GM19324 (cell line): ENCODE results near the gene RAC2.
A peak's percentile ranks its signal among the peaks of the same experiment; 100 is the strongest.

Source experiments
- ATAC-seq: cut with Tn5 transposase; IDR thresholded peaks from one replicate; pipeline ENCODE4 v1.9.1; 2021; ENCODE audit warnings: mild to moderate bottlenecking, moderate library complexity; ENCODE audit not compliant: unreplicated experiment, low FRiP score

RAC2 gene

DNA sequence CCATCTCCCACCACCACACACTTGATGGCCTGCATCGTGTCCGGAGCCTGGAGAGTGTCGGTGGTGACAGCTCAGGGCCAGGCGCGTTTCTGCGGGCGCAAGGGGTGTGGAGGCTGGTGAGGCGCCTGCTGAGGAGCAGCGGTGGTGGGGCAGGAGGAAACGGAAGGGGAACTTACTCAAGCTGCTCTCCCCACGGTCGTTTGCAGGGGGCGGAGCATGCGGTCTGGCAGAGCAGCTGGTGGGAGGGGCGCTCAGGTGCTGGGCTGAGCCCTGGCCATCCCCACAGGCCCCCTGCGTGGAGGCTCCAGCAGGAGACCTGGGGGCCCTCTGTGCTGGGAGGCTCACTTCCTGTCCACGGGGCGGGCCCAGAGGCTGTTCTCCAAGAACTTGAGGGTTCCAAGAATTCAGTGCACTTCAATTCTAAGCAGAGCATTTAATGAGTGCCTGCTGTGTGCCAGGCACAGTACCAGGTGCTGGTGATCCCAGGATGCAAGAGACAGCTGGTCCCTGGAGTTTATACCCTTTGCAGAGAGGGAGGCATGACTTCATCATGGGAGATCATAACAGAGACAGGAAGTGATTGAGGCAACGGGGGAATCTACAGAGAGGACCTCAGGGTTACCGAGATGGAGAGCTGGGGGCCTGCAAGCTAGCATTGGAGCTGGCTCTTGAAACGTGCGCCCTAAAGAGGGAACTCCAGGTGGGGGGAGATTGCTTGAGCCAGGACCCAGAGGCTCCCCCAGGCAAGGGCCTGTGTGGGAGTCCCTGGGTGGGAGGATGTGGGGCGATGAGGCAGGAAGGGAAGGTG is at the start of gene RAC2:
TSS of gene RAC2 (minus strand) at position 156 of the 808 bp plus-strand sequence. CDS start at position 35, 121 bp downstream.
- ATAC-seq: peak; percentile 46

- ATAC-seq: no peak
These were observed 49.1 kb upstream of the RAC2 start for GRCh38 chr22:37293172-37293571.

DNA sequence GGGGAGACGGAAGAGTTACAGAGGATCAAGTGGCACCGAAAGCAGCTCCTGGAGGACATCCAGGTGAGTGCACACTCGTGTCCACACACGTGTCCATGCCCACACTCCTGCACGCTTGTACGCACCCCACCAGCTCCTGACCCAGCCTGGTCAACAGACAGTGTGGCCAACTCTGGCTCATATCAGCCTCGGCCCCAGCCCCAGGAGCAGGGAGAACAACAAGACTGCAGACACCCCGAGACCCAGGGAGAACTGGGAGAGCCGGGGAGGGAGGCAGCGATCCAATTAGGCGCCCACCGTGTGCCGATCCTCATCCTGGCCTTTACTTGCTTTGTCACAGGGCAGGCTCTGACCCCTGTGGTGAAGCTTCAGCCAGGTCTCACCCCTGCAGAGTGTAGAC is 48.6 kb upstream of the RAC2 start:
- ATAC-seq: no peak

DNA sequence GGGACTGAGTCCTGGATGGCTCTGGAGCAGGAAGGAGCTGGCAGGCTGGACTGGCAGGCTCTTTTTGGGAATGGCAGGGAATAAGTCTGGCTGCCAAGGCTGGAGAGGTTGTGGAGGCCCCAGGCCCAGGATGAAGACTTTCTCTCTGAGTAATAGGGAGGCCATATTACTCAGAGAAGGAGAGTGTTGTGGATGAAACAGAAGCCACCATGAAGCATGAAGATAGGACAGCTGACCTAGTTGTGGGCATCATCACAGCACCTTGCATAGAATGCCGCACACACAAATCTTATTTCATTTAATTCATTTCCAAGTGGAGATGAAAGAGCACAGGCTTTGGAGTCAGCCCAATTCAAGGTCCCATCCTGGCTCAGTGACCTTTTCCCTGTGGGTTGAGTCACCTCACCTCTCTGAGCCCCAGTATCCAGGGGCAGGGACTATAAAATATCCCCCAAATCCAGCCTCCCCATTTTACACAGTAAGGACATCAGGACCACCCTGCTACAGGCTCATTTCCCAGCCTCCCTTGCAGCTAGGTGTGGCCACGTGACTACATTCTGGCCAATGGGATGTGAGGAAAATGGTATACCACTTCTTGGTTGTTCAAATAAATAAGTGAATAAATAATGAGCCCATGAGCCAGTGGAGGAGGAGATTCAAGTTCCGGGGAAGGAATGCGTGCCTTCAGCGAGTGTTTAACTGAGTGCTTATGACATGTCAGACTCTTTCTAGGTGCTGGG is 47.7 kb upstream of the RAC2 start:
- ATAC-seq: no peak

DNA sequence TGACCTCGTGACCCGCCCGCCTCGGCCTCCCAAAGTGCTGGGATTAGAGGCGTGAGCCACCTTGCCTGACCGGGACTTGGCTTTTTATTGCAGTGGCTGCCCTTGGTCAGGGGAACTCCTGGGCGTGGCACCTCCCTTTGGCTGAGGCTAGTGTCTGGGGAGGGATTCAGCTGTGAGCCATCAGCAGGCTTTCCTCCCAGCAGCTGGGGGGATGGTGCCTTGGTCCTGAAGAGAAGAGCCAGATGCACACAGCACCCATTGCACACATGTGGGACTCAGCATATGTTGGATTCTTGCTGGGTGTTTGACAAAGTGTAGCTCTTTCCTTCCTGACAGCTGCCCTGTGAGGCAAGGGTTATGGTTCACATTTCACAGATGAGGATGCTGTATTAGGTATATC is 46.7 kb upstream of the RAC2 start:
- ATAC-seq: no peak

DNA sequence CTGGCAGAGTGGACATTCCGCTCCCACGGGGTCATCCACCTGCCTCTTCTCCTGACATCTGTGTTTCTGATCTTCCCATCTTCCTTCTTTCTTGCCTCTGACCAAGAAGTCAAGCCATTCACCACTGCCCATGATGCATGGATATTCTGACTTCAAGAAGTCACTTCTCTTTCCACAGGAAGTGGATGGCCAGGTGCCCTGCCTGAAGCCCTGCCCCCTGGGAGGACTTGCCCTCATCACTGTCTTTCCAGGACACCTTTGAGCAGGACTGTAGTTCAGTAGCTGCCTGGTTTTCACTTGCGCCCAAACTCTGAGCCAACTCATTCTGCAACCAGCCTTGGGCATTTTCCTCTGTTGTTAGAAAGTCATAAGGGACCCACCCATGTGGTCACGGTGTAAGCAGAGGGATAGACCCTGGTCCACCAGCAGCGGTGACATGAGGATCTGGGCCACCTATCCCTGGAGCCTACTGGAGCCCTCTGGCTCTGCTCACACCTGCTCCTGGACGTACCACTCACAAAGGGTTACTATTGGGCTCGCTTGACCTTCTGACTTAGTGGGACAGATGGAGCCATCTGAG is 45.2 kb upstream of the RAC2 start:
- no peak for ATAC-seq

DNA sequence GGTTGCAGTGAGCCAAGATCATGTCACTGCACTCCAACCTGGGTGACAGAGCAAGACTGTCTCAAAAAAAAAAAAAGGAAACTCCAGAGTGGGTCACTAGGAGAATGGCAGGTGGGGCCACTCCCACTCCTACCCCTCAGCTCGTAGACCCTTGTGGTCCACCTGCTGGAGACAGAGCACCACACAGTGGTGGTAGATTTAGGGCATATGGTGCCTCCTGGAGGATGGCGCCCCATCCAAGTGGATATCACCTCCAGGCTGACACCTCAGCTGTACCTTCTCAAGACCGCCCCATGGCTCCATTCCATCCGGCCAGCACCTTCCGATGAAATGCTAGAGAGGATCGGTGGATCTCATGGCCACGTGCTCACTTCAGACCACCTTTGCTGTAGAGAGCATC is 44.5 kb upstream of the RAC2 start:
- no peak for ATAC-seq

DNA sequence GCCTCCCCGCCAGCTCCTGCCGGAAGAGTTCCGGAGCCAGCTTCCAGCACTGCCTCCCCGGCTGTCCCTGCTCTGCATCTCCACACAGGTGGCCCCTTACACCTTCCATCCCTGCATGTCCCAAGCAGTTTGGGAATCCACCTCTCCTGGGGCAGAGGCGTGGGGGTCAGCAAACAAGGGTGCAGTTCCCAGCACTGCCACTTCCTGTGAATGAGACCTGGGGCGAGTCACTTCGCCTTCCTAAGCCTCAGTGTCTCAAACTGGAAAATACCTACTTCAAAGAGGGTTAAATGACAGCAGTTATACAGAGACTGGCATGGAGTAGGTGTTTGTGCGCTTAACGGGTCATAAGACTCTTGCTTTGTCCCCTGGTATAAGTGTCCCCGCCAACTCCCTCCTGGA is 43.5 kb upstream of the RAC2 start:
- no peak for ATAC-seq

DNA sequence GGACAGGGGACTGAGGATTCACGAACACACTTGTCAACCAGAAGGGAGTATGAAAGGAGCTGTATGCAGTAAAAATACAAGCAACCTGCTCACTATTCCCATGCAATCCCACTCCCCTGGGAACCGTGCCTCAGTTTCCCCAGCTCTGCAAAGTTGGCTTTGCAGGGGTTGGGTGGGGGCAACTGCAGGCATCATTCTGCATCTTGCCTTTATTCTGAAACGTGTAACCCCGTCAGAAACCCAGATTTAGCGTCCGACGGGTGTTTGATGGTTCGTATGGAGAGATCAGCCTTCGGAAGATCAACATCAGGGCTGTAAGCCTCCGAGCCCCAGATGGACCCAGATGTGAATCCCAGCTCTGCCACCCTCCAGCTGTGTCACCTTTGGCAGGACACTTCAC is 41.9 kb upstream of the RAC2 start:
- no peak for ATAC-seq

GRCh38 chr22:37284805-37285355 is 40.8 kb upstream of the RAC2 start:
- ATAC-seq: peak; percentile 40

DNA sequence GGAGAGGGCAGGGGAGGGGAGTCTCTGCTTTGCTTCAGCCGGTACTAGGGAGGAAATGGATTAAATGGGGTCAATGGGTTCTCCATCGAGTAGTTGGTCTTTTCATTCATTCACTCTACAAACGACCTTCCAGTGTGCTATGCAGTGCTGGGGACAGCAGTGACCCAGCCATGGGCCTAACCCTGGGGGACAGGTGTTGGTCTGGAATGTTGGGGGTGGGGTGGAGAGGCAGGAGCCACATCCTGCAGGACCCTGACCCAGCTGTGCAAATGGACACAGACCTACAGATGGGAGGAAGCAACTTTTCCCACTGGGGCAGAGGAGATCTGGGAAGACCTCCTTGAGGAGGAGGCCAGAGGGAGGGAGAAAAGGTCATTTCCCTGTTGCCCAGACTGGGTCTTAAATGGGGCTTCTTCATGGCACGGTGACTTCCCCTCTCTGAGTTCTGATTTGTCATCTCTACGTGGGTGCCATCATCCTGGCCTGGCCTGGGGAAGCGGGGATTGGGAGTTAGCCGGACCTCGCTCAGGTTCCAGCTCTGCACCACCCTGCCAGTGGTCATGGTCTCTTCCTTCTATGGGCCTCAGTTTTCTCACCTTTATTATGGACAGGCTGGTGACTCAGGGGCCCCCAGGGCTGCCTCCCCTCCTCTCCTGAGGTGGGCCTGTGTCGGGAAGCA is 40.2 kb upstream of the RAC2 start:
- ATAC-seq: no peak

GRCh38 chr22:37283393-37283937 is 39.4 kb upstream of the RAC2 start:
- no peak for ATAC-seq

- peak; percentile 45 for ATAC-seq
These were observed 38.3 kb upstream of the RAC2 start, which contains the start of gene CYTH4 for GRCh38 chr22:37282385-37282677. TSS of gene CYTH4 (plus strand) at chr22:37282508. CDS start at chr22:37282570, 62 bp downstream.

DNA sequence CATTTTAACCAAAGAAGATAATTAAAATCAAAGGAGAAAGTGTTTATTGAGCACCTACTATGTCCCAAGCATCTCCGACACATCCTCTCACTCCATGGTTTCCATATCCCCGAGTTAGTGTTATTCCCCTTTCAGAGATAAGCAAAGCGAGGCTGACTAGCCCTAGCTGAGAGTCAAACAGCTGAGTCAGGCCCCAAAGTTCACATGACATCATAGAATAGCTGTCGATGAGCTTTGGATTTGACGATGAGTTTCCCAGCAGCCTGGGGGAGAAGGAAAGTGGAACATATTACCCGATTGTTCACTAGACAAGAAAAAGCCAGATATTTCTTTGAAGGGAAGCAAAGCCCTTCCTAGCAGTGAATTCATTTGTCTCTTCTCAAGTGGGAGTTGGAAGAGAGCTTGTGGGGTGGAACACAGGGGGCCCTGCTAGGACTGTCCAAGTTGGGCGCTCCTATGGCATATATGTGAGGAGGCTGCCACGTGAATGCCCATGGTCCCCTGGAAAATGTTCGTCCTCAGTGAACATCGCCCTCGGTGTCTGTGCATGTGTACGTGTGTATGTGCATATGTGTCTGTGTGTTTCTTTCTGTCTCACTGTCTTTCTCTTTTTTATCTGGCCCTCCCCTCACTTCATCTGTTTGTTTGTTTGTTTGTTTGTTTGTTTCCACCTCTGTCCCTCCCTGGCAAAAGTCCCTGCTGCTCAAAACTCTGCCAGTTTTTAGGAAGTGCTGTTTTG is 37.7 kb upstream of the RAC2 start:
- no peak for ATAC-seq

GRCh38 chr22:37281195-37281594 is 37.1 kb upstream of the RAC2 start:
- ATAC-seq: no peak

- no peak for ATAC-seq
These were observed 36.6 kb upstream of the RAC2 start for GRCh38 chr22:37280718-37281117.

DNA sequence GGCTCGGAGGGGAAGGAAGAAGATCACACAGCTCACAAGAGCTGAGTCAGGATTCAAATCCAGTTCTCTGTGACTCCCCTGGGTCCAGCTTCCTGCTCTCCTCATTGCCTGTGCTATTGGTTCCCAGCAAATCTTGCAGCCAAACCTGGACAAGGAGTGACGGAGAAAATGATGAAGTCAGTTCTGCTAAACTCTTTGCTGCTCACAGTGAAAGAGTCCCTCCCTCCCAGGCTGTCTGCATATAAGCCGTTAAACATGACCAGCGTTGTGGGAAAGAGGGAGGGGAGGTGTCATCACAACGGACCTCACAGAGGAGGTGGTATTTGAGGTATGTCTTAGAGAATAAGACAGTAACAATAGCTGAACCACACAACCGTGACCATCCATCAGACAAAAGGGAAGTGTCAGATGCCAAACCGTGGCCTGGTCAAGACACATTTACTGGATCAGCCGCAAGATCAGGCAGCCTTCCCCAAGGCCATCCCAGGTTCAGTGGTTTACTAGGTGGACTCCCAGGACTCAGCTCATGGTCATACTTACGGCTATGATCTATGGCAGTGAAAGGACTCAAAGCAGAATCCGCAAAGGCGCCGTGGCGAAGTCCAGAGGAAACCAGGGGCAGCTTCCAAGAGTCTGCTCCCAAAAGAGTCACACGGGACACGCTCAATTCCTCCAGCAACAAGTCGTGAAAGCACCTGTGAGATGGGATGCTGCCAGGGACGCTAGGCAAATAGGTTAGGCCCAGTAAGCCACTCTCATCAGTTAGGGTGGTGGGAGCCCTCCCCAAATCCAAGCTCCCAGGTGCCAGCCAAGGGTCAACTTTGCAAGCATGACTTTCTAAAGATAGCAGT is 35.5 kb upstream of the RAC2 start:
- no peak for ATAC-seq

- ATAC-seq: no peak
These were observed 34.2 kb upstream of the RAC2 start for GRCh38 chr22:37278261-37278660.

- no peak for ATAC-seq
These were observed 33.3 kb upstream of the RAC2 start for GRCh38 chr22:37277384-37277783.
